SK-N-MC (cell line): ENCODE data around the gene ANKS3.

ENCODE experiments used
- EZH2 ChIP-seq: fragments of 200-600 bp; sonication (generic); IDR thresholded peaks from one replicate; pipeline ENCODE4 v1.6.1; 2017; ENCODE audit warnings: antibody characterized with exemption
- FOXP2 ChIP-seq: optimal IDR thresholded peaks from 2 replicates; pipeline ENCODE3; 2011; ENCODE audit warnings: mild to moderate bottlenecking, moderate library complexity; ENCODE audit not compliant: insufficient read depth; ENCODE audit errors: extremely low read length, control extremely low read depth
- POLR2AphosphoS5 ChIP-seq: IDR thresholded peaks from 2 replicates; pipeline ENCODE4 v1.6.1; 2012; ENCODE audit warnings: mild to moderate bottlenecking, low read depth, low read length, borderline replicate concordance

- TF ChIP-seq EZH2, result no peak
- TF ChIP-seq POLR2AphosphoS5, result no peak
- no peak for TF ChIP-seq FOXP2
These were observed 42.2 kb downstream of the ANKS3 start for GRCh38 chr16:4691666-4692412.
